Spinal cord (tissue), 10 donors: ENCODE results near the gene PDGFRB. TPM values are rescaled to one million over a fixed set of nuclear protein-coding genes. Genes with fewer than 3 reads are reported as not detected.

Experiments used
- DNase-seq, 6 donors: peaks; one replicate each; pipeline versions ENCODE4 v3.0.0 to v3.0.0-alpha.2; 2013 to 2015; ENCODE audit warnings: low spot score in 6 of 6, low read depth in 4 of 6
- H3K27ac ChIP-seq: one replicate; pipeline ENCODE4 v1.5.1; 2013; ENCODE audit warnings: low read depth, low read length, control low read depth
- H3K27me3 ChIP-seq: one replicate; pipeline ENCODE4 v1.6.1; 2013; ENCODE audit warnings: low read length; ENCODE audit not compliant: control insufficient read depth, insufficient read depth
- H3K36me3 ChIP-seq: one replicate; pipeline ENCODE4 v1.6.1; 2013; ENCODE audit warnings: low read length; ENCODE audit not compliant: control insufficient read depth, insufficient read depth
- H3K4me1 ChIP-seq: one replicate; pipeline ENCODE4 v1.6.1; 2013; ENCODE audit warnings: low read length; ENCODE audit not compliant: control insufficient read depth, insufficient read depth
- H3K4me3 ChIP-seq: one replicate; pipeline ENCODE4 v1.5.1; 2013; ENCODE audit warnings: low read depth, low read length, control low read depth
- H3K9me3 ChIP-seq: one replicate; pipeline ENCODE4 v1.6.1; 2013; ENCODE audit warnings: low read length; ENCODE audit not compliant: control insufficient read depth, insufficient read depth
- WGBS: methylation state at CpG from one replicate; pipeline ENCODE4 v1.1.5; 2013; ENCODE audit warnings: missing lambda C conversion rate; ENCODE audit not compliant: insufficient coverage; 5-methylcytosine and 5-hydroxymethylcytosine counted together
- polyA plus RNA-seq, 2 donors: library from polyadenylated mRNA; unstranded; fragments of 120-200 nt; gene quantifications; one replicate each; pipeline ENCODE4 v1.2.1, GENCODE V29; 2013; ENCODE audit not compliant: insufficient read length in 2 of 2
- total RNA-seq, 2 donors: library from RNA; depleted of rRNA in 1 of 2; stranded (reverse); fragments of 120-200 nt in 1 of 2; fragments of >200 nt in 1 of 2; gene quantifications; one replicate each; pipeline versions ENCODE4 v1.2.3 to v1.2.4, GENCODE V29; 2013 to 2014
- donor health status: healthy.

Gene PDGFRB
- total and polyA plus RNA-seq, 4 donors, result 53.0 to 121 (median 85.2) TPM

DNA sequence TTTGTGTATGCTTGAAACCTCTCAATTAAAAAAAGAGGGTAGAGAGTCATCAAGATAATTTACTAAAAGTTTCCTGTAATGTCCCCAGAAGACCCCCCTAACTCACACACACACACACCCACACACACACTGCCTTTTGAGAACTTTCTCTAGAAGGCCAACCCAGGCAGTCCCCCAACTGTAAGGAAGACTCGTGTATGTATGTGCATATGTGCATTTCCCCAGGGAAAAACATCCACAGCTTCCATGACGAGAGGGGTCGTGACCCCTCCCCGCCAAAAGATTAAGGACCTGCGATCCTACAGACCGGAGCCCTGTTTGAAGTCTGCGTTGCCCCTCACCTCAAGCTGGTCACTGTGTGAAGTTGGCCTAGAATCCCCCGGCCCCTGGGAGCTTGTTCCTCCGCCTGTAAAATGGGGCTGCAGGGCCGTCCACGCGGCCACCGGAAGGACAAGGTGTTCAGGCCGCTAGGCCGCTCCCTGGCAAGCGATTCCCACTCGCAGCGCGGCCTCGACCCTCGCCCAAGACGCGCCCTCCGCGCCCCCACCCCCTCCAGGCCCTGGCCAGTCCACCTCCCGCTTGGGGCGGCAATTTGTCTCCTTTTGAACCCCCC is 10.5 kb upstream of the PDGFRB start:
- DNase-seq, result no peak
- H3K4me3 ChIP-seq, result no peak overlapping the region
- no peaks in the 10 kb centered on the region for H3K36me3 ChIP-seq
- peaks cover 44% of the 10 kb centered on the region for H3K27me3 ChIP-seq
- H3K4me1 ChIP-seq, result peaks cover 38% of the 10 kb centered on the region
- H3K27ac ChIP-seq, result no peak overlapping the region
- 50% methylated on average over 24 of the region's 27 CpGs for WGBS
- H3K9me3 ChIP-seq, result no peaks in the 10 kb centered on the region

DNA sequence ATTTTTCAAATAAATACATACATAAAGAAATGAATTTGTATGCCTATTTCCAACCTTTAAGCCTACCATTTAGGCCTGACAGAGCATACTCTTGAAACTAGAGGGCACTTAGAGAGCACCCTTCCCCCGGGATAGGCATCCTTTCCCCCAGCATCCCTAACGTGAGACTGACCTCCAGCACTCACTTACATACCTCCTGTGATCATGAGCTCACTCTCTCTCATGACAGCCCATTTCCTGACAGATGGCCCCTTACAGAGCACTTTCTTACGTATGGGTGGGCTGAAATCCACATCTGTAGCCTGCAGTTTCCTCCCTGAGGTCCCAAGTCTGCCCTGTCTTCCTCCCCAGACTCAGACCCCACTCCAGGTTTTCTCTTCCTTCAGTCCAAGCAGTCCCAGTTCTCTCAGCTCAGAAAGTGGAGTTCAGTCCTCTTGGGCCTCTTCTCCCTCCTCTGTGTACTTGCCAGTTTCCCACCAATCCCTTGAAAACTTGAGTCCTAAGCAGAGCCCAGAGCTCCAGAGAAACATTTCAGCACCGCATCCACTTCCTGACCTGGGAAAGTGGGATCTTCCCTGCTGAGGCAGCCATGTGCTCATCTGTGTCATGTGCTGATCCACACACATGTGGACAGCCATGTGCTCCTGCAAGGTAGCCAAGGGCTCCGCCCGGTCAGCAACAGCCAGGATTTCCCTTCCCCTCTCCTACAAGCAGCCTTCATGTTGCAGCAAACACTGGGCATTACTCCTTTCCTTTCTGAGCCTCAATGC is 8.8 kb upstream of the PDGFRB start:
- H3K27ac ChIP-seq, result peak overlapping the region; percentile 58
- H3K27me3 ChIP-seq, result peaks cover 30% of the 10 kb centered on the region
- no peaks in the 10 kb centered on the region for H3K36me3 ChIP-seq
- H3K4me3 ChIP-seq, result no peak overlapping the region
- 60% methylated on average over 6 of the region's 6 CpGs for WGBS
- DNase-seq, result no peak
- peaks cover 51% of the 10 kb centered on the region for H3K4me1 ChIP-seq
- H3K9me3 ChIP-seq, result no peaks in the 10 kb centered on the region

DNA sequence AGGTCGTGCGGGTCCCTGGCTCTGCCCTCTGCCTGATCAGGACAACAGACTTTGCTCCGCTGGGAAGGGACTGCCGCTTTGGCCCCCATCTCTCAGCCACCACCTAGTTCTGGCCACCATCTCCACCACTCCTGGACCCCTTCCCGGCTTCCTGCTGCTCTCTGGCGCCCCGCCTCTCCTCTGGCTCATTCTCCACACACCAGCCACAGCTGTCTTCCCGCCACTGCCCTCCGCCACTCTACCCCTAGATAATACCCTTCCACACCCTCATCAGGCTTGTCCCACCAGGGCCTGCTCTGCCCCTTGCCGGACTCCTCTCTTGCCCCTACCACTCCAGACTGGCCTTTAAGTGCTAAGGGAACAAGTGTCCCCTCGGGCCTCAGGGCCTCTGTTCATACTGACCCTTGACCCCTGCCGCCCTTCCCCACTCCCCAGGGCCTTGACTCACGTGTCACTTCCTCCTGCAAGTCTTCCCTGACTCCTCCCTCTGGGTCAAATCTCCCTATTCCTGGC is 8.0 kb upstream of the PDGFRB start:
- DNase-seq, result no peak
- 39% methylated on average over 13 of the region's 13 CpGs for WGBS
- H3K9me3 ChIP-seq, result no peaks in the 10 kb centered on the region
- H3K27me3 ChIP-seq, result peaks cover 30% of the 10 kb centered on the region
- no peak overlapping the region for H3K27ac ChIP-seq
- peaks cover 58% of the 10 kb centered on the region for H3K4me1 ChIP-seq
- no peak overlapping the region for H3K4me3 ChIP-seq
- H3K36me3 ChIP-seq, result no peaks in the 10 kb centered on the region

DNA sequence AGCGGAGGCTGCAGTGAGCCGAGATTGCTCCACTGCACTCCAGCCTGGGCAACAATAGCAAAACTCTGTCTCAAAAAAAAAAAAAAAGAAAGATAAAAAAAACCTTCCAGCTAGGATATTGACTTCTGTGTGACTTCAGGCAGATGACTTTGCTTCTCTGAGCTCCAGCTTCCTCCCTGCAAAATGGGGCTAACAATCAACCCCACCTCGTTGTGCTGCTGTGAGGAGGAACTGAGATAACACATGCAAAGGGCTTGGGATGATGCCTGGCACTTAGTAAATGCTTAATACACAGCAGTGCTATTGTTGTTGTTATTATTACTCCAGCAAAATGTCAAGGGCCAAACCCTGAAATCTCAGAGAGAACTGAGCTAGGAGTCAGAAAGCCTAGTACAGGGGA is 7.4 kb upstream of the PDGFRB start:
- no peak for DNase-seq
- peaks cover 27% of the 10 kb centered on the region for H3K27me3 ChIP-seq
- no peak overlapping the region for H3K27ac ChIP-seq
- no peak overlapping the region for H3K4me3 ChIP-seq
- H3K9me3 ChIP-seq, result no peaks in the 10 kb centered on the region
- H3K36me3 ChIP-seq, result no peaks in the 10 kb centered on the region
- peaks cover 60% of the 10 kb centered on the region for H3K4me1 ChIP-seq
- WGBS, result no CpG with 5 or more reads among the region's 3 CpGs

DNA sequence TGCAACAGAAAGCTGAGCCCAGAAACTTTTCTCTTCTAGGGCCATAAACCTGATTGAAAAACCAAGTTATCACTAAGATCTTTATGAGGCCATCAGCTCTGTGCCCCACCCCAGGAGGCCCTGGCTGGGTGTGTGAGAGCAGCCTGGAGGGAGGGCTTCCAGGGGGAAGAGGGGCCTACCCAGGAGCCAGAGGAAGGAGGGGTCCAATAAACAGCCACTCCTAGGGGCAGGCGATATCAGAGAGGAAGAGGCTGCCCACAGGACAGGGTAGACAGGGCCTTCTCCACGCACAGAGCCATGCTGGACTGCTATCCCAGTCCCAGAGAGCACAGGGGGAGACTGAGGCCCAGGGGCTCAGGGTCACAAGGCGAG is 6.5 kb upstream of the PDGFRB start:
- peaks cover 18% of the 10 kb centered on the region for H3K27me3 ChIP-seq
- H3K9me3 ChIP-seq, result no peaks in the 10 kb centered on the region
- H3K27ac ChIP-seq, result no peak overlapping the region
- DNase-seq, result no peak
- WGBS, result 93% methylated on average over 3 of the region's 3 CpGs
- H3K36me3 ChIP-seq, result no peaks in the 10 kb centered on the region
- no peak overlapping the region for H3K4me3 ChIP-seq
- H3K4me1 ChIP-seq, result peaks cover 59% of the 10 kb centered on the region

DNA sequence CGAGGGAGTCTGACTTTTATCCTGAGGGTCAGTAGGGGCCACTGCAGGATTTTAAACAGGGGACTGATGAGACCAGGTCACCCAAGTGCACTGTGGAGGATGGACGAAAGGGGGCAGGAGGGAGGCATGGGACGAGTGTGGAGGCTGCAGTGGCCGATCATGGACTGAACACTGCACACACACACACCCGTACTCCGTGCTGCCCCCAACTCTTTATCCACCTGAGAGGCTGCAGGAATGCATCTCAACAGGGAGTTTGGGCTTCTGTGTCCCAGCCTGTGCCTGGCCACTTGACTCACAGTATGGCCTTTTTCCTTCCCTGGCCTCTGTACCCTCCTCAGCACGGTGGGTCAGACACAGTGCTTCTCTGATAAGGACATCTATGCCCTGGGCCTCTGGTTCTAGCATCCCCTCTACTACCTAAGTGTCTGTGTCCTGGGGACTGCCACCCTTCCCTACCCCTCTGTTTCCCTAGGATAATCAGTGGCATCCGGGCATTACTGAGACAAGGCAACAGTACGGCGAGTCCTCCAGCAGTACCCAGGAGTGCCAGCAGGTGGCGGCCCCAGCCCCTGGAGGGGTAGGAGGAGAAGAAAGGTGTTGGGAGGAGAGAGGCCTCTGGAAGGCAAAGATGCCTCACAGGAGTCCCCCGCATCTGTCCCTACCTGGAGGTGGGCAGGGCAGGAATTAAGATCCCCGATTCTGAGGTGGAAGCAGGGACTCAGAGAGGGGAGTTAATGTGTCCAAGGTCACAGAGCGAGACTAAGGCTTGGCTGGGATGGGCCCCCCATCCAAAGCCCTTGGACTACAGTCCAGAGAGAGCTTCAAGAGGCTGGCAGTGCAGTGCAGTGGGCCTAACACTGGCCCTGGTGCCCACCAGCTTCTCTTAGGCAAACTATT is 5.8 kb upstream of the PDGFRB start:
- Histone ChIP-seq H3K36me3 (no peaks in the 10 kb centered on the region), H3K27me3 (peaks cover 18% of the 10 kb centered on the region), H3K4me1 (peaks cover 57% of the 10 kb centered on the region), H3K27ac (no peak overlapping the region), H3K9me3 (no peaks in the 10 kb centered on the region), H3K4me3 (no peak overlapping the region)
- DNase-seq, result peak in 2 of 6 donors; percentile 76 to 77
- 34% methylated on average over 11 of the region's 14 CpGs for WGBS

DNA sequence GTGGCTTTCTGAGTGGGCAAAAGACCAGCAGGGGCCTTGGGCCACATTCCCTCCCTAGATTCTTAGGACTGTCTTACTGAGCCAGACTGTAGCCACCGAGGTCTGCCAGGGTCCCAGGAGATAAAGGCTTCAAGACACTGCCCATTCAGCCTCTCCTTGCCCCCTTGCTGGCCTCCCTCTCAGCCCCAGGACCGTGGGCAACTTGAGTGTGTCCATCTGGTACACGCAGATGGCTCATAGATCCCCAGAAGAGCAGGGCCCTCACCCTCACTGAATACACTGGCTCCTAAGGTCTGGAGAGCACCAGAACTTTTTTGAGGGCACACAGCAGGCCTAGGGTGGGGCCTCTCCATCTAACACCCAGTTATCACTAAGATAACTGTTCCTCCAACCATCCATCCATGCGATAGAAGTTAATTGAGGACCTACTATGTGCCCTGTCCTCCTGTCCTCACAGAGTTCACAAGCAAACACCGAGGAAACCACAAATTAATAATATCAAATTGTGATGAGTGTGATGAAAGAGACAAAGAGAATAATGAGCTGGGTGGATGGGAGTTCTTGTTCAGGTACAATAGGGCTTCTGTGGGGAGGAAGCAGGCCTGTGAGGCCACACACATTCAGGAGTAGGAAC is 4.9 kb upstream of the PDGFRB start:
- 57% methylated on average over 3 of the region's 5 CpGs for WGBS
- peaks cover 61% of the 10 kb centered on the region for H3K4me1 ChIP-seq

DNA sequence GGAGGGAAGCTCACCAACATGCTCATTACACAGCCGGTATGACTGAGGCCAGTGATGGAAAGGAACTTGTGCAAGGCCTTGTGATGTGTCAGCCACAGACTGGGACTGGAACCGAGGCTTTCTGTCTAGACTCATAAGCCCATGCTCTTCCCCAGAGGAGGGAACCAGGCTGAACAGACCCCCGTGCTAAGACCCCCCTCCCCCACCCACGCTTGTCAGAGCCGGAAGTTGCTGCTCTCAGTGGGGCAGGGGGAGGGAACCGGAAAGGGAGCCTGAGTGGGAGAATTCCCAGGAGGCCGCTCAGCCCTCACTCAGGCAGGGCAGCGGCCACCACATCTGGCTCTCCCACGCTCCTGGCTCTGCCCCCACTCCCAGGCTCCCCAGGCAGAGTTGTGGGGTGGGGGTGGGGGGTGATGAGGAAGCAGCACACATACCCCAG is 4.1 kb upstream of the PDGFRB start:
- H3K27ac ChIP-seq, result peak overlapping the region; percentile 47
- H3K27me3 ChIP-seq, result peaks cover 6% of the 10 kb centered on the region
- H3K36me3 ChIP-seq, result no peaks in the 10 kb centered on the region
- peaks cover 69% of the 10 kb centered on the region for H3K4me1 ChIP-seq
- no peak for DNase-seq
- no peaks in the 10 kb centered on the region for H3K9me3 ChIP-seq
- 71% methylated on average over 2 of the region's 9 CpGs for WGBS
- no peak overlapping the region for H3K4me3 ChIP-seq

More for the DNA sequence above, 4.9 kb upstream of the PDGFRB start:
- Histone ChIP-seq H3K27ac (peak overlapping the region; percentile 47), H3K9me3 (no peaks in the 10 kb centered on the region), H3K27me3 (peaks cover 14% of the 10 kb centered on the region), H3K36me3 (no peaks in the 10 kb centered on the region), H3K4me3 (no peak overlapping the region)
- no peak for DNase-seq

DNA sequence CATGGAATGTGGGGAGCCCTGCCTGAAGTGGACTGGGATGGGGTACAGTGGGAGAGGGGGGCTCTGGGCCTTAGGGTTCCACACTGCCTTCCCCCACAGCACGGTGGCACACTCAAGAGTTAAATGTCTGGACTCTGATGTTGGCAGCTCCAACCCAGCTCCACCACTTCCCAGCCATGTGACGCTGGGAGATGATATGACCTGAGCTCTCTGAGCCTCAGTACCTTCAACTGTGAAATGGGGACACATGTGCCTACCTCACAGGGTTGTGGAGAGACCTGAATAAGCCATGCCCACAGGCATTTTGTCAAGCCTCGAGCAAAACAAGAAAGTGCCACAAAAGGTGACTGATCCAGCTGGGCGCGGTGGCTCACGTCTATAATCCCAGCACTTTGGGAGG is 3.4 kb upstream of the PDGFRB start:
- DNase-seq, result no peak
- H3K4me3 ChIP-seq, result no peak overlapping the region
- peaks cover 5% of the 10 kb centered on the region for H3K27me3 ChIP-seq
- no peaks in the 10 kb centered on the region for H3K9me3 ChIP-seq
- H3K4me1 ChIP-seq, result peaks cover 77% of the 10 kb centered on the region
- no peaks in the 10 kb centered on the region for H3K36me3 ChIP-seq
- WGBS, result 73% methylated on average over 3 of the region's 6 CpGs
- peak overlapping the region; percentile 31 for H3K27ac ChIP-seq
